Keratinocyte (primary cell): Measurements from ENCODE around the gene TRAF3IP3. TPM values are rescaled to one million over a fixed set of nuclear protein-coding genes. Genes with fewer than 3 reads are reported as not detected.

Source experiments
- DNase-seq: peaks from one replicate; pipeline ENCODE4 v3.0.0-alpha.2; 2011; ENCODE audit warnings: low read depth, missing footprints, low spot score
- FAIRE-seq: peaks from 2 replicates; lab custom pipeline; 2011; peaks lifted over from hg19 to GRCh38; lab: Jason Lieb, UNC
- H2AFZ ChIP-seq: 2 replicates; pipeline ENCODE4 v1.6.0; 2012; ENCODE audit warnings: low read length, control low read depth, inconsistent platforms; ENCODE audit not compliant: control insufficient read depth
- H3K27ac ChIP-seq: 2 replicates; pipeline ENCODE4 v1.5.1; 2011; ENCODE audit warnings: low read length; ENCODE audit not compliant: control insufficient read depth, insufficient read depth
- H3K27me3 ChIP-seq: 3 replicates; pipeline ENCODE4 v1.6.0; 2011; ENCODE audit warnings: low read length; ENCODE audit not compliant: control insufficient read depth, insufficient read depth; ENCODE audit errors: extremely low read depth
- H3K36me3 ChIP-seq, 2 experiments: 2 replicates in 1 of 2; 3 replicates in 1 of 2; pipeline ENCODE4 v1.5.1; 2011; ENCODE audit warnings: low read length in 2 of 2, mild to moderate bottlenecking in 1 of 2; ENCODE audit not compliant: control insufficient read depth in 2 of 2, insufficient read depth in 2 of 2; ENCODE audit errors: extremely low read depth in 1 of 2
- H3K4me1 ChIP-seq: 3 replicates; pipeline ENCODE4 v1.5.1; 2011; ENCODE audit warnings: low read length; ENCODE audit not compliant: control insufficient read depth, insufficient read depth; ENCODE audit errors: extremely low read depth
- H3K4me2 ChIP-seq: 3 replicates; pipeline ENCODE4 v1.6.0; 2011; ENCODE audit warnings: low read depth, low read length; ENCODE audit not compliant: control insufficient read depth, insufficient read depth; ENCODE audit errors: extremely low read depth
- H3K4me3 ChIP-seq, 3 experiments: fragments of 200-600 bp in 1 of 3; sonication (generic) in 1 of 3; 2 replicates in 2 of 3; 3 replicates in 1 of 3; pipeline ENCODE4 v1.5.1; 2011 to 2016; ENCODE audit warnings: low read length in 3 of 3, mild to moderate bottlenecking in 3 of 3, control low read depth in 2 of 3, inconsistent platforms in 1 of 3, low read depth in 1 of 3, mixed read lengths in 1 of 3, mixed run types in 1 of 3, moderate library complexity in 1 of 3; ENCODE audit not compliant: control insufficient read depth in 2 of 3, insufficient read depth in 2 of 3; ENCODE audit errors: extremely low read depth in 1 of 3
- H3K79me2 ChIP-seq: 2 replicates; pipeline ENCODE4 v1.6.0; 2012; ENCODE audit warnings: low read length; ENCODE audit not compliant: control insufficient read depth, insufficient read depth
- H3K9ac ChIP-seq: 3 replicates; pipeline ENCODE4 v1.6.0; 2011; ENCODE audit warnings: low read length; ENCODE audit not compliant: control insufficient read depth, insufficient read depth; ENCODE audit errors: extremely low read depth
- H3K9me1 ChIP-seq: 3 replicates; pipeline ENCODE4 v1.6.0; 2011; ENCODE audit warnings: low read length; ENCODE audit not compliant: control insufficient read depth, insufficient read depth; ENCODE audit errors: extremely low read depth
- H3K9me3 ChIP-seq: 2 replicates; pipeline ENCODE4 v1.5.1; 2012; ENCODE audit warnings: low read depth, low read length; ENCODE audit not compliant: control insufficient read depth
- H4K20me1 ChIP-seq: 3 replicates; pipeline ENCODE4 v1.6.0; 2011; ENCODE audit warnings: low read length; ENCODE audit not compliant: control insufficient read depth, insufficient read depth; ENCODE audit errors: extremely low read depth
- EZH2 ChIP-seq: IDR thresholded peaks from one replicate; pipeline ENCODE4 v1.6.1; 2012; ENCODE audit warnings: inconsistent platforms, mild to moderate bottlenecking, low read length, moderate library complexity
- dilution Hi-C: fragments of 300-500 bp; cut with MboI; formaldehyde crosslinking; loops from one replicate; pipeline ENCODE4 v1.7.0; 2020; ENCODE audit warnings: low sequenced_read_pairs; ENCODE audit not compliant: extremely low pct_ligation_motif_present
- polyA plus RNA-seq, 5 experiments: library from polyadenylated mRNA; depleted of rRNA in 3 of 5; stranded (reverse) in 3 of 5; stranded (forward) in 1 of 5; unstranded in 1 of 5; fragments of >200 nt; gene quantifications; 1 replicate in 1 of 5; 2 replicates in 3 of 5; 3 replicates in 1 of 5; pipeline versions ENCODE4 v1.2.1 to v1.2.3, GENCODE V29; 2011 to 2012; ENCODE audit warnings: missing spikeins in 2 of 5, low read depth in 1 of 5, low replicate concordance in 1 of 5
- TF ChIP-seq, protein P1 (sequence below), 3 experiments: IDR thresholded peaks in 1 of 3; conservative IDR thresholded peaks in 1 of 3; optimal IDR thresholded peaks in 1 of 3; 2 replicates in 2 of 3; 3 replicates in 1 of 3; pipeline versions ENCODE3 to v1.5.1; 2011; ENCODE audit warnings: low read length in 3 of 3, mild to moderate bottlenecking in 3 of 3, moderate library complexity in 2 of 3, control low read depth in 1 of 3, inconsistent platforms in 1 of 3; ENCODE audit not compliant: insufficient read depth in 2 of 3; ENCODE audit errors: extremely low read depth in 1 of 3

TRAF3IP3 gene
- polyA plus RNA-seq, 1 donor (not counting 4 experiments of a cell fraction or from before 2014, with no cell fraction given): 0.16 TPM

- H3K36me3 ChIP-seq: no peaks in the 10 kb centered on the region
- dilution Hi-C loops: no loop called here
- no peak overlapping the region for H3K9ac ChIP-seq
- no peak overlapping the region for H2AFZ ChIP-seq
- H3K4me3 ChIP-seq: no peak overlapping the region
- H3K4me2 ChIP-seq: no peak overlapping the region
- H3K27me3 ChIP-seq: no peaks in the 10 kb centered on the region
- H3K9me1 ChIP-seq: no peaks in the 10 kb centered on the region
- H3K27ac ChIP-seq: no peak overlapping the region
- no peaks in the 10 kb centered on the region for H3K79me2 ChIP-seq
- TF ChIP-seq EZH2: no peak
- TF ChIP-seq, protein P1, sequence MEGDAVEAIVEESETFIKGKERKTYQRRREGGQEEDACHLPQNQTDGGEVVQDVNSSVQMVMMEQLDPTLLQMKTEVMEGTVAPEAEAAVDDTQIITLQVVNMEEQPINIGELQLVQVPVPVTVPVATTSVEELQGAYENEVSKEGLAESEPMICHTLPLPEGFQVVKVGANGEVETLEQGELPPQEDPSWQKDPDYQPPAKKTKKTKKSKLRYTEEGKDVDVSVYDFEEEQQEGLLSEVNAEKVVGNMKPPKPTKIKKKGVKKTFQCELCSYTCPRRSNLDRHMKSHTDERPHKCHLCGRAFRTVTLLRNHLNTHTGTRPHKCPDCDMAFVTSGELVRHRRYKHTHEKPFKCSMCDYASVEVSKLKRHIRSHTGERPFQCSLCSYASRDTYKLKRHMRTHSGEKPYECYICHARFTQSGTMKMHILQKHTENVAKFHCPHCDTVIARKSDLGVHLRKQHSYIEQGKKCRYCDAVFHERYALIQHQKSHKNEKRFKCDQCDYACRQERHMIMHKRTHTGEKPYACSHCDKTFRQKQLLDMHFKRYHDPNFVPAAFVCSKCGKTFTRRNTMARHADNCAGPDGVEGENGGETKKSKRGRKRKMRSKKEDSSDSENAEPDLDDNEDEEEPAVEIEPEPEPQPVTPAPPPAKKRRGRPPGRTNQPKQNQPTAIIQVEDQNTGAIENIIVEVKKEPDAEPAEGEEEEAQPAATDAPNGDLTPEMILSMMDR (optimal IDR thresholded peaks at IDR 0.05 in 1 of 3, IDR thresholded peaks at IDR 0.05 in 1 of 3, conservative IDR thresholded peaks at IDR 0.05 in 1 of 3; ENCODE audit: extremely low read depth in 1 of 3, insufficient read depth in 2 of 3, low read length in 3 of 3): no peak
- H3K9me3 ChIP-seq: no peaks in the 10 kb centered on the region
- no peaks in the 10 kb centered on the region for H4K20me1 ChIP-seq
- FAIRE-seq: no peak
- no peak for DNase-seq
- peaks cover 3% of the 10 kb centered on the region for H3K4me1 ChIP-seq
These were observed 17.6 kb upstream of the TRAF3IP3 start for GRCh38 chr1:209738270-209738669.

GRCh38 chr1:209741193-209741592 is 14.7 kb upstream of the TRAF3IP3 start:
- Histone ChIP-seq H3K27ac (no peak overlapping the region), H3K4me3 (no peak overlapping the region), H3K4me2 (no peak overlapping the region), H3K4me1 (no peaks in the 10 kb centered on the region), H4K20me1 (no peaks in the 10 kb centered on the region), H3K27me3 (no peaks in the 10 kb centered on the region), H3K79me2 (no peaks in the 10 kb centered on the region), H2AFZ (no peak overlapping the region), H3K36me3 (no peaks in the 10 kb centered on the region), H3K9ac (no peak overlapping the region), H3K9me3 (no peaks in the 10 kb centered on the region), H3K9me1 (no peaks in the 10 kb centered on the region)
- dilution Hi-C loops: no loop called here
- DNase-seq (no peak), FAIRE-seq (no peak)
- TF ChIP-seq EZH2: no peak
- TF ChIP-seq, protein P1 (optimal IDR thresholded peaks at IDR 0.05 in 1 of 3, IDR thresholded peaks at IDR 0.05 in 1 of 3, conservative IDR thresholded peaks at IDR 0.05 in 1 of 3; ENCODE audit: extremely low read depth in 1 of 3, insufficient read depth in 2 of 3, low read length in 3 of 3): no peak
